Measurements from ENCODE around the gene HBG1.

HBG1 gene

DNA sequence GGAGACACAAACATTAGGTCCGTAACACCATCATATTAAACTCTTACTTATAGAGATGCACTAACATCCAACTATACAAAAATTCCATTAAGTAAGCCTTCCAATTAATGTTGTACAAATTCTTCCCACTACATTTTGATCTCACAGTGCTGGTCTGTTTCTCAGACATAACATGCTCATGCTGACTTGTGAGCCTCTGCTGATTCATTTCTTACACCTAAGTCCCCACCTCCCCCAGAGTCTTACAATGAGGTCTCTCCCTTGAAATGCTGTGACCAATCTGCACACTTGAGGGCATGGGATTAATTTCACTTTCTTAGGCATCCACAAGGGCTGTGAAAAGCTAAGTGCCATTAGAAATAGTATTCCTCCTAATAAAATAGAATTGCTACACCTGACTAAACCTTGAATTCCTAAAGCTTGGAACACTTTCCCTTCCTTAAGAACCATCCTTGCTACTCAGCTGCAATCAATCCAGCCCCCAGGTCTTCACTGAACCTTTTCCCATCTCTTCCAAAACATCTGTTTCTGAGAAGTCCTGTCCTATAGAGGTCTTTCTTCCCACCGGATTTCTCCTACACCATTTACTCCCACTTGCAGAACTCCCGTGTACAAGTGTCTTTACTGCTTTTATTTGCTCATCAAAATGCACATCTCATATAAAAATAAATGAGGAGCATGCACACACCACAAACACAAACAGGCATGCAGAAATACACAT lies 2.0 kb downstream of the HBG1 start:
- no peak for TF ChIP-seq Cebpa-rat (IDR thresholded peaks at IDR 0.05)
- Histone ChIP-seq H3K27me3 (no peaks in the 10 kb centered on the region), H3K36me3 (no peaks in the 10 kb centered on the region), H3K4me1 (no peaks in the 10 kb centered on the region), H3K4me2 (no peak overlapping the region), H3K9me3 (no peaks in the 10 kb centered on the region), H3K9ac (no peak overlapping the region), H4K20me1 (no peaks in the 10 kb centered on the region), H3K27ac (no peak overlapping the region), H3K4me3 (no peak overlapping the region)

GRCh38 chr11:5246772-5247471 lies 2.7 kb downstream of the HBG1 start:
- H3K4me2 ChIP-seq: no peak overlapping the region
- TF ChIP-seq Cebpa-rat (IDR thresholded peaks at IDR 0.05): no peak
- H3K4me3 ChIP-seq: no peak overlapping the region
- H4K20me1 ChIP-seq: no peaks in the 10 kb centered on the region
- H3K27ac ChIP-seq: no peak overlapping the region
- H3K36me3 ChIP-seq: no peaks in the 10 kb centered on the region
- no peaks in the 10 kb centered on the region for H3K4me1 ChIP-seq
- H3K9ac ChIP-seq: no peak overlapping the region
- no peaks in the 10 kb centered on the region for H3K27me3 ChIP-seq
- no peaks in the 10 kb centered on the region for H3K9me3 ChIP-seq

DNA sequence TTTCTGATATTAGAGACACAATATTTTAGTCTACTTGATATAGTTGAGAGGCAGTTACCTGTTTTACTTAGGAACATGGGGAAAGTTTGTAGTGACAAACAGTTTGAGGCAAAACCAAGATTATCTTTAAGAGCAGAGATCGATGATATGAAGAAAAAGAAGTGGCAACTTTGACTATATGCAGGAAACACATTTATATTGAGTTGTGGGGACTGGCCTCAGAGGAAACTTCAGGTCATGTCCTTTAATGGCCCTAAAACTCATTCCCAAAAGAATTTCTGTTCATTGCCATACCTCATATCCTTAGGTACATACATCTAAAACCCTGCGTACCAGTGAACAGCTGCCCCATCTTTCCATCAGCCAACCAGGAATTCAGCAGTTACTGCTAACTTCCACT lies 4.5 kb downstream of the HBG1 start:
- no peak for TF ChIP-seq Cebpa-rat (IDR thresholded peaks at IDR 0.05)
- Histone ChIP-seq H3K36me3 (no peaks in the 10 kb centered on the region), H3K9me3 (no peaks in the 10 kb centered on the region), H3K4me3 (no peak overlapping the region), H4K20me1 (no peaks in the 10 kb centered on the region), H3K4me2 (no peak overlapping the region), H3K9ac (no peak overlapping the region), H3K27ac (no peak overlapping the region), H3K27me3 (no peaks in the 10 kb centered on the region), H3K4me1 (no peaks in the 10 kb centered on the region)

- Histone ChIP-seq H3K27ac (no peak overlapping the region), H3K27me3 (no peaks in the 10 kb centered on the region), H3K36me3 (no peaks in the 10 kb centered on the region), H4K20me1 (no peaks in the 10 kb centered on the region), H3K4me3 (no peak overlapping the region), H3K9ac (no peak overlapping the region), H3K4me2 (no peak overlapping the region), H3K9me3 (no peaks in the 10 kb centered on the region), H3K4me1 (no peaks in the 10 kb centered on the region)
- TF ChIP-seq Cebpa-rat (IDR thresholded peaks at IDR 0.05): no peak
Measured at GRCh38 chr11:5243816-5244180, 5.9 kb downstream of the HBG1 start.

GRCh38 chr11:5242933-5243815 lies 6.5 kb downstream of the HBG1 start:
- H4K20me1 ChIP-seq: no peaks in the 10 kb centered on the region
- no peak overlapping the region for H3K4me3 ChIP-seq
- no peak overlapping the region for H3K27ac ChIP-seq
- H3K36me3 ChIP-seq: no peaks in the 10 kb centered on the region
- H3K9ac ChIP-seq: no peak overlapping the region
- H3K9me3 ChIP-seq: no peaks in the 10 kb centered on the region
- no peaks in the 10 kb centered on the region for H3K4me1 ChIP-seq
- H3K4me2 ChIP-seq: no peak overlapping the region
- TF ChIP-seq Cebpa-rat (IDR thresholded peaks at IDR 0.05): no peak
- no peaks in the 10 kb centered on the region for H3K27me3 ChIP-seq

DNA sequence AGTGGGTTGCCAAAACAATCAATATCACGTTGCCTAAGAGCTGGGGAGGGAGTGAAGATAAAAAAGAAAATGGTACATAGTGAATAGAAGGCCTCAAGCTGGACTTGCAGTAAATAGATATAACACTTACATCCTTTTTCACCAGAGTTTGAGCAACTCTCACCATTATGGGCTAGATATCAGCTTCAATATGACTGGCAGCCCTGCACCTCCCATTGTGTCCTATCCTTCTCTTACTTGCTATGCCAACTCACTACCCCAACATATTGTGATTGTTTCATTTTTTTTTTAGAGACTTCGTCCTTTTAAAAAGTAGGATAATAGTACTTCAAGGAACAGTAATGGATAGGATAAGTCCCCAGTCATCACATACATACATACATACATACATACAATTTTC lies 7.4 kb downstream of the HBG1 start:
- Histone ChIP-seq H4K20me1 (no peaks in the 10 kb centered on the region), H3K27ac (no peak overlapping the region), H3K4me1 (no peaks in the 10 kb centered on the region), H3K4me2 (no peak overlapping the region), H3K9me3 (no peaks in the 10 kb centered on the region), H3K36me3 (no peaks in the 10 kb centered on the region), H3K9ac (no peak overlapping the region), H3K4me3 (no peak overlapping the region), H3K27me3 (no peaks in the 10 kb centered on the region)
- no peak for TF ChIP-seq Cebpa-rat (IDR thresholded peaks at IDR 0.05)

DNA sequence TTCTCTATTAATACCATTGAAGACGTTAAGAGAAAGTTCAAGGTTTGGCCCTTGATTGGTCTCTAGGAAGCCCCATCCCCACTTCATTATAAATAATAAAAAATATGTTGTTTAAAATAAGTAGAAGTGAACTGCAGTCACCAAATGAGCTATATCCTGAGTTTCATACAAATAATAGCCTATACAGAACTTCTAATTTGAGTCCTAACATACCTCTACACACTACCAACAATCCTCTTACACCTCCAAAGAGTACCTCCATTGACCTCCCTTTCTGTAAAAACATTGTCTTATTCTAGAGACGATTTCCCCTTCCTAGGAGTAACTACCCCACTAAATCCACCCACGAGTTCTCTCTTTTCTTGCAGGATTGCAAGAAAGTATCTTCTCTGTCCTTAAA lies 8.2 kb downstream of the HBG1 start:
- Histone ChIP-seq H4K20me1 (no peaks in the 10 kb centered on the region), H3K36me3 (no peaks in the 10 kb centered on the region), H3K4me2 (no peak overlapping the region), H3K4me3 (no peak overlapping the region), H3K27ac (no peak overlapping the region), H3K4me1 (no peaks in the 10 kb centered on the region), H3K27me3 (no peaks in the 10 kb centered on the region), H3K9me3 (no peaks in the 10 kb centered on the region), H3K9ac (no peak overlapping the region)
- no peak for TF ChIP-seq Cebpa-rat (IDR thresholded peaks at IDR 0.05)

GRCh38 chr11:5240458-5240857 lies 9.2 kb downstream of the HBG1 start:
- no peak for TF ChIP-seq Cebpa-rat (IDR thresholded peaks at IDR 0.05)
- Histone ChIP-seq H3K9me3 (no peaks in the 10 kb centered on the region), H3K4me2 (no peak overlapping the region), H4K20me1 (no peaks in the 10 kb centered on the region), H3K4me3 (no peak overlapping the region), H3K27me3 (no peaks in the 10 kb centered on the region), H3K36me3 (no peaks in the 10 kb centered on the region), H3K4me1 (no peaks in the 10 kb centered on the region), H3K9ac (no peak overlapping the region), H3K27ac (no peak overlapping the region)

DNA sequence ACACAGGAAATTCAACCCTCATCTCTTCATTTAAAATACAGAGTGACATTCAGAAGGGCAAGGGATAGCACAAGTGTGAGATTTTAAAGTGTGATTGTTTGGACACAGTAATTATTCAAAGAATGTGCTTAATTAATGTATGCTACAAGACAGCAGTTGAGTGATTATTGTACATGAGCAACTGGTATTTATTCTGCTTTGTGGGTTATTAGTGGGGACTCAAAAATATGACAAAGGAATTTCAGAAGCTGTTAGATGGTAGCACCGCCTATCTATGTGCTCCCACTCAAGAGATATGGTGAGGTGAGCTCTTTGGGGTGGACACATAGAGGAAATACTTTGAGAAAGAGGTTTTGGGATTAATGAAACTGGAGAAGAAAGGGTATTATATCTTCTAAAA lies 9.6 kb downstream of the HBG1 start:
- no peaks in the 10 kb centered on the region for H3K4me1 ChIP-seq
- H3K9ac ChIP-seq: no peak overlapping the region
- no peak overlapping the region for H3K4me3 ChIP-seq
- no peak overlapping the region for H3K27ac ChIP-seq
- H3K9me3 ChIP-seq: no peaks in the 10 kb centered on the region
- no peak for TF ChIP-seq Cebpa-rat (IDR thresholded peaks at IDR 0.05)
- H3K27me3 ChIP-seq: no peaks in the 10 kb centered on the region
- no peaks in the 10 kb centered on the region for H4K20me1 ChIP-seq
- no peaks in the 10 kb centered on the region for H3K36me3 ChIP-seq
- H3K4me2 ChIP-seq: no peak overlapping the region

- no peak overlapping the region for H3K9ac ChIP-seq
- no peaks in the 10 kb centered on the region for H3K36me3 ChIP-seq
- TF ChIP-seq Cebpa-rat (IDR thresholded peaks at IDR 0.05): no peak
- H4K20me1 ChIP-seq: no peaks in the 10 kb centered on the region
- no peaks in the 10 kb centered on the region for H3K27me3 ChIP-seq
- H3K4me1 ChIP-seq: peaks cover 7% of the 10 kb centered on the region
- no peaks in the 10 kb centered on the region for H3K9me3 ChIP-seq
- no peak overlapping the region for H3K27ac ChIP-seq
- no peak overlapping the region for H3K4me3 ChIP-seq
- H3K4me2 ChIP-seq: no peak overlapping the region
Measured at GRCh38 chr11:5239046-5239445, 10.6 kb downstream of the HBG1 start.

Measured in BLaER1 (cell line).